GM13976 (cell line): ENCODE results near the gene RELN.

Source experiments
- DNase-seq: peaks from one replicate; pipeline ENCODE4 v3.0.0; 2012; ENCODE audit warnings: low spot score
- in situ Hi-C: fragments of 300-500 bp; cut with MboI; formaldehyde crosslinking; loops from one replicate; pipeline ENCODE4 v1.12.0; 2022; ENCODE audit warnings: low sequenced_read_pairs, mixed read lengths, inconsistent platforms; ENCODE audit not compliant: unreplicated experiment
- TF ChIP-seq, protein P1 (sequence below): IDR thresholded peaks from 2 replicates; pipeline ENCODE4 v1.5.1; 2012; ENCODE audit warnings: borderline replicate concordance, mild to moderate bottlenecking; ENCODE audit not compliant: insufficient read depth; ENCODE audit errors: extremely low read depth, missing control alignments, control extremely low read depth

RELN gene

DNA sequence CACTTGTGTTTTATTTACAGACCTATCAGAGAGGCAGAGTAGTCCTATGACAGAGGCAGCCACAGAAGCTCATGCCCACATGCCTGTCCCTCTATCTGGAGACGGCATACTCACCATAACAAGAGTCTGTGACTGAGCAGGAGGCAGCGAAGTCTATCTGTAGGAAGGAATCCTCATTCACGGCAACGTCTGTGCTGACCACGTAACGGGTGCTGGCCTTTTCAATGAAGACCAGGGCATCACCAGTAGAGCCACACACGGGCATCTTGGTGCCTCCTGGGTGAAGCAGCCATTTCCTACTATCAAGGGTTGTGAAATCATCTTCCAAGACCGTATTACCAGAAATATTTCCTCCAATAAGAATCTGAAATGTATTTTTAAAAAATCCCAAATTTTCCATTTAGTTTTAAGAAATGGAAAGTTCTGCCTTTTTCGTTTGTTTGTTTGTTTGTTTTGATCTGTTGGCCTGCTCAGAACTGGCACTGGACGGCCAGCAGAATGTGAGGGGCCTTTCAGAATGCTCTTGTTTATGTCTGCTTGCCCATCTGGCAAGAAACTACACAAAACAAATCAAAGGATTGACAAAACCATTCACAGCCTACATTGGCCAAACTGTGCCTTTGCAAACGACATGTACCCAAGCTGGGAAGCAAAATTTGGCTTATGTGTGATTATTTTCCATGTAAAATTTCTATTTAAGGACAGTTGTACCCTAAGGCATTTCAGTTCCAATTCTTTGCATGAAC is 450.3 kb downstream of the RELN start:
- DNase-seq: no peak
- in situ Hi-C loops: no loop called here
- TF ChIP-seq, protein P1, sequence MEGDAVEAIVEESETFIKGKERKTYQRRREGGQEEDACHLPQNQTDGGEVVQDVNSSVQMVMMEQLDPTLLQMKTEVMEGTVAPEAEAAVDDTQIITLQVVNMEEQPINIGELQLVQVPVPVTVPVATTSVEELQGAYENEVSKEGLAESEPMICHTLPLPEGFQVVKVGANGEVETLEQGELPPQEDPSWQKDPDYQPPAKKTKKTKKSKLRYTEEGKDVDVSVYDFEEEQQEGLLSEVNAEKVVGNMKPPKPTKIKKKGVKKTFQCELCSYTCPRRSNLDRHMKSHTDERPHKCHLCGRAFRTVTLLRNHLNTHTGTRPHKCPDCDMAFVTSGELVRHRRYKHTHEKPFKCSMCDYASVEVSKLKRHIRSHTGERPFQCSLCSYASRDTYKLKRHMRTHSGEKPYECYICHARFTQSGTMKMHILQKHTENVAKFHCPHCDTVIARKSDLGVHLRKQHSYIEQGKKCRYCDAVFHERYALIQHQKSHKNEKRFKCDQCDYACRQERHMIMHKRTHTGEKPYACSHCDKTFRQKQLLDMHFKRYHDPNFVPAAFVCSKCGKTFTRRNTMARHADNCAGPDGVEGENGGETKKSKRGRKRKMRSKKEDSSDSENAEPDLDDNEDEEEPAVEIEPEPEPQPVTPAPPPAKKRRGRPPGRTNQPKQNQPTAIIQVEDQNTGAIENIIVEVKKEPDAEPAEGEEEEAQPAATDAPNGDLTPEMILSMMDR: no peak

DNA sequence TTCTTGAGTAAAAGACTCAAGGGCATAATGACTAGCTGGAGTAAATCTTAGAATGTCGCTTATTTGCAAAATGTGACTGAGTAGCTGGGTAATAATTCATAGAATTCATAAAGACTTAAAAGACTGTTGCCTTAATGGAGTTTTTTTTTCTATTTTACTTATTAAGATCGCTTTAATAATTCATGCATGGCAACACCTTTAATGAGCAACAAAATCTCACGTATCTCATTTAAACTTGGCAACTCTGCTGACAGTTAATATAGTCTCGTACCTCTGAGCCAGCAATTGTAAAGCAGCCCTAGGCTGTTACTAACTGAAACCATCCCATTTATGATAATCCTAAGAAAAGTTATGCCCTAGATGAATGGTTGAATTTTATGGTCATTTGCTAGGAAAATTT is 455.7 kb downstream of the RELN start:
- TF ChIP-seq, protein P1: no peak
- no peak for DNase-seq
- in situ Hi-C loops: no loop called here

DNA sequence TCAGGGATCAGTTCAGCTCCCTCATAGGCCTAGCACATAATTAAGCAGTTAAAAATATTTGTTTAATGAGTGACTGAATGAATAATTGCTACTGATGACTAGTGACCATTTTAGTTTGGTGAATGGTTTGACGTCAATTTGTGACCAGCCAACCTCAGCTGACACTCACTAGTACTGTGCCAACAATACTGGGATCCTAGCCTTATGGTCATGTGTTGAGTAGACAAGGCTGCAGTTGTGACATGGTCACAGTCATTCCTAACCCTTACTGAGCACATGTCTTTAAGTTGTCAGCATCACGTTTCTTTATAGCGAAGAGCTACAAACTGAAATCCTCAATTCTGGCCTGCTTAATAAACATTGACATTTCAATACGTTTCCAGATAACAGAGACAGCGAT is 456.5 kb downstream of the RELN start:
- DNase-seq: no peak
- in situ Hi-C loops: no loop called here
- TF ChIP-seq, protein P1: no peak

DNA sequence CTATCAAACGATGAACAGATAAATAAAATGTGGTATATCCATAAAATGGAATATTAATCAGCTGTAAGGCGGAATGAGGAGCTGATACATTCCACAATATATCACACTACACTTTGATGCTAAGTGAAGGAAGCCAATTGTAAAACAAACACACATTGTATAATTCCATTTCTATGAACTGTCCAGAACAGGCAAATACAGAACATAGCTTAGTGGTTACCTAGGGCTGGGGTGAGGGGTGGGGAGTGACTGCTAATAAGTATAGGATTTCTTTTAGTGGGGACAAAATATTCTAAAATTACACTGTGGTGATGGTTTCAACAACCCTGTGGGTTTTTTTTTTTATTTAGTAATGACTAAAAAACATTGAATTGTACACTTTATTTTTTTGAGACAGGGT is 461.3 kb downstream of the RELN start:
- DNase-seq: no peak
- TF ChIP-seq, protein P1: no peak
- in situ Hi-C loops: no loop called here

DNA sequence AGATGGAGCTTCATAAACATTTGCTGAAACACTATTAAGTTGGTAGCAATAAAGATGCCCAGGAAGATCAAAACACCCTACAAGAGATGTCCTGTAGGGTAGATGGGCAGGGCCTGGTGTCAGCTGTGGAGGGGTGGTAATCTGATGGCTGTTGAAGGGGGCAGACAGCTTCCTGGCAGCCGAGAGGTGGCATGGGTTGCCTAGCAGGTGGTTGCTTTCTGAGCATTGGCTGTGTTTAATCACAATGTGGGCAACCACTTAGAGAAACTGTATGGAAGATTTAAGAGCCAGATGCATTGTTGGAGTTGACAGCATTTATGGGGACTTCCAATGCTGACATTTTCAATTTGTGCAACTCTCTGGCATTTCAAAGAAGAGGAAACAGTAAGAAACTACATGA is 463.5 kb downstream of the RELN start:
- no peak for DNase-seq
- TF ChIP-seq, protein P1: no peak
- in situ Hi-C loops: no loop called here

DNA sequence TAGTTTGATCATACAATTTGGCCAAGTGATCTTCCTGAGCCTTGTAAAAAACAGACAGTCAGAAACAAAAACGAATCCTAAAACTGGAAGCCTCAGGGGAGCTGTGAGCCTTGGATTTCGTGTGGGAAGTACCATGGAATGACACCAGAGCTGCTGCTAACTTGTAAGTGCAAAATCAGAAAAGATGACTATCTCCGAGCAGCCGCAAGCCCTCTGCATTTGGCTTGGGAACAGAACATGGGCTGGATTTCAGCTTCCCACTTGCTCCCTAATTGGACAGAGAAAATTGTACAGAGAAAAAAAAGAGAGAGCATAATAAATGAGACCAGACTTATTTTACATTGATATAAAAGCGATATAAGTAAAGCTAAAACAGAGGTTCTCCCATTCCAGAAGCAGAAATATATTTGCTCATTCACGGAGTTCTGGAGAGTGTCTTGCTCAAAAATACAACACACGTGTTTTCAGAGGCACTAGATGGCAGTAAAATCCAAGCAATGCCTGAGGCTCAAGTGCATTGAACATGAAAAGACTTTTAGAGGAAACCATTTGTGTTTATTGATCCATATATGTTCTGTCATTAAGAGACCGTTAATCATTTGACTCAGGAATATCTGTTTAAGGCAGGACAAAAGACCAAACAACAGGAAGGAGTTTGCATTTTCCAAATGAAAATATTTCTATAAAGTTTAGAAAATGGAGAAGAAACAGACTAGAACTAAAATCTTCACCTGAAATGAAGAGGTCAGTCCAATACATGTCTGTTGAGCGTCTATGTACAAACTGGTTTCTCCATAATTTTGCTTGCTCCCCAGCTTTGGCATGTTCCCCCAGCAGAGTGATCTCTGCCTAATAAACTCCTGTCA is 465.2 kb downstream of the RELN start:
- TF ChIP-seq, protein P1: peak; percentile 22
- no peak for DNase-seq
- in situ Hi-C loops: no loop called here
